ENCODE results near the gene CAMTA1.
A peak's percentile ranks its signal among the peaks of the same experiment; 100 is the strongest.

CAMTA1 gene

DNA sequence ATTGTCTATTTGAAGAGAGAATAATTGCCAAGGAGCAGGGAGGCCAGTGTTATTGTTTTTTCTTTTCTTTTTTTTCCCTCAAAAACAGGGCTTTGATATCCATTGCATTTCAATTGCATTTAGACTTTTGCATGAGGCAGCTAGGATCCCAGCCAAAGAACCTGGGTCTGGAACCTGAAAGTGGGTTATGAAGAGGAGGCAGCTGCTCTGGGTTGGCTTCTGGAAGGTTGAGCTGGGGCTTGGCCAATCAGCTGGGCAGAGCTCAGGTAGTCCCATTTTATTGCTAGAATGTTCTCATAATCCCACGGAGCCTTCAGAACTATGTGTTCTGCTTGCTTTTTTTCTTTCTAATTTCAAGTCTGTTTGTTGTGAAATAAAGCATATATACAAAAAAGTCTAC, 218.9 kb downstream of the CAMTA1 start:
- DNase-seq: no peak

DNA sequence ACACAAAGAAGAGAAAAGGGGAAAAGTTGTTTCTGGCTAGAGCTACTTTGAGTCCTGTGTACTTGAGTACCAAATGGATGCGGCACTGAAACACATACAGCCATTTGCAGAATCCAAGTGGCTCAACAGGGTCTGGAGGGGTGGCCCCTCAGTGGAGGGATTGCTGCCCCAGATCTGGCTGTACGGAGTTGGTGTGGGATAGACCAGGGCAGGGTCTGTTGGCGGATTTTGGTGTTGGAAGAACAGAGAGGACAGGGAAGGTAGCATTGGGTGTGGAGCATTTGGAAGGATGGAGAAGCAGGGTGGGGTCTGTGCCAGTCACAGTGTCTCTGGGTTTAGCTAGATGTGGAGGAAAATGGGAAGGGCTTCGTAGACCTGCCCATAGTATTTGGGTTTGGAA, 220.5 kb downstream of the CAMTA1 start:
- DNase-seq: no peak

DNA sequence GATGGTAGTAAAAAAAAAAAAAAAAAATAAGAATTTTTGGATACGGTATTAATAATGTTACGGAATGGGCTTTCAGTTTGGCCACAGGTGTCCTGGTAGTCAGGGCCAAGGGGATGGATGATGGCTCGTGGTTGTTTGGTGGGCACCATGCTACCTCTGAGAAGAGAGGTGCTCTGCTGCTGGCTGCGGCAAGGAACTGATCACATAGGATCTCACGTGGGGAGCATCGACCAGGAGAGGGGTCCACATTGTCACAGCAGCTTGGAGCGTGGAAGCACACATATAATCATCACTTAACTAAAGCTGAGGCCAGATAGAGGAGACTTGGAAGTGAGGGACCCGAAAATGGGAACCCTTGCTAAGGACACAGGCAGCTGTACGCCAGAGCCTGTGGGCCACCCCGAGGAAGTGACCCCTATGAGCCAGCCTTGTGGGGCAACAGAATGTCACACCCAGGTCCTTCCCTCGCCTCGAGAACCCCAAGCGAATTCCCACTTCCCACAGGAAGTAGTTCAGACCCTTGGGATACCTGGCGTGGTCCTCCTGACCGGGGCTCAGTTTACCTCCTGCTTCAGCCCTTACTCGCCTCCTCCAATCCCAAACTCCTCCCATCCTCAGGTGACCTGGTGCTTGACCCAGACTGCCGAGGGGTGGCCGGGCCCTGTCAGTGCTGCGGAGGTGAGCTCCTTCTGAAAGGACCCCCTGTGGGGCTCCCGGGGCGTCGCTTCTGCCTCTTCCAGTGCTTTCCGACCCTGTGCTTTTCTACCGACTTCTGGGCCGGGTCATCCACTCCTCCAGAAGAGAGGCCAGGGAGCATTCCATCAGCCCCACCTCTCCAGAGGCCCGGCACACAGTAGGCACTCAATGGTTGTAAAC, 222.0 kb downstream of the CAMTA1 start:
- DNase-seq: no peak

DNA sequence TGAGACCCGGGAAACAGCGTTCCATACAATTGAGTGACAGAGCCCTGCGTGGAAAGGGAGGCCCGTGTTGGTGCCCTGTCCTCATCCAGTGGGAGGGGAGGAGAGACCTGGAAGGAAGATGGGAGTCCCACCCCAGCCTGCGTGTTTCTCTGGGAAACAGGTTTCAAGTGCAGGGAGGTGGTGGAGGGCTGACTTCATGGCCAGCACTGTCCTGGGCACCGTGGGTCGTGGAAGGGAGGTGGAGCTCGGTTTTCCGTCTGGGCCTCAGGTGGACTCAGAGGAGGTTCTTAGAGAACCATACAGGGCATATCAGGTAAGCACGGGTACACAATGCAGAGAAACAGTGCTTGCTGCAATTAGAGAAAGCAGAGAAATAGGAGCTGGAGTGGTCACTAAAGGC, 222.6 kb downstream of the CAMTA1 start:
- no peak for DNase-seq

DNA sequence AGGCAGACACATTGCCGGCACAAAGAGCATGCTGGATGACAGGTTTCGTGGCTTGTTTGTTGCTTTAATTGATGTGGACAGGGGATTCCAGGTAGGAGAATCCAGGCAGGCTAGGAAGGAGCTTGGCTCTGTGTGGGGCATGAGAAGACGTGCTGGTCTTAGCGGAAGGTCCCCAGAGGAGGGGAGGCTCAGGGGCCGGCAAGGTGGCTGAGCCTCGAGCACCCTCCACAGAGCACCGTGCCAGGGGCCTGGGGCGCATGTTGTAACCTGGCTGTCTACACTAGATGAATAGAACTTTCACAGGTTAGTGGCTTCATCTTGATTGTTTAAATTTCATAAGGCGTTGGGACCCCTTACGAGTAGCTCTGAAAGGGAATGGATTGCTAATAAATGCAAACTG, 223.1 kb downstream of the CAMTA1 start:
- DNase-seq: no peak

DNA sequence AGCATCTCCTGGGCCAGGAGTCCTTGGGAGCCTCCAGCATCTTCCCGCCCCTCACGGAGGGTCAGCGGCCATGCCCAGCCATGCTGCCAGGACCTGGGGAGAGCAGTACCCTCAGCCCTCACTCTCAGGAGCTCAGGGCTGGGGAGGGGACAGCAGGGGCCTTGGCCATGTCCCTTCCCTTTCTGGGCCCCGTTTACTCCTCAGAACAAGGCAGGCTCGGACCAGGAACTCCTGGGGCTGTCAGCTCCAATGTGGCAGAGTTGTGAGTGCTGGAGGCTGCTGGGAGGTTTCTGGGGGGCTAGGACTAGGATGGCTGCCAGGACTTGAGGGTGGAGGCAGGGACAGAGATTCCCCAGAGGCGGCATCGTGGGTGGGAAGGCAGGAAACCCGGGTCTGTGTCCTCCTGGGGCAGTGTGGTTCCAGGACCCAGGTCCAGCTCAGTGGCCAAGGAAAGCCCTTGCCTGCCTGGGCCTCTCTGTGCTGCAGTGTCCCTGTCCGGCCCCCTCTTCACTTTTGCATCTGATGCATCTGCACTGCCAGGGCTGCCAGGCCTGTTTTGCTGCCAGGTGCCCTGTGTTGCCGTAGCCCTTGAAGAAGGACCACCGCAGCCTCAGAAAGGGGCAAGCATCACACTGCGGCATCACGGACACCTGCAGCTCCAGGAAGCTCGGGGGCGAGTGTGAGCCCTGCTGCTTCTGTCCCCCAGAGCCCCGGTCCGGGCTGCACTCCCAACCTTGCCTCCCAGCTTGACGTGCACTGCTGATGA, 223.9 kb downstream of the CAMTA1 start:
- DNase-seq: no peak

DNA sequence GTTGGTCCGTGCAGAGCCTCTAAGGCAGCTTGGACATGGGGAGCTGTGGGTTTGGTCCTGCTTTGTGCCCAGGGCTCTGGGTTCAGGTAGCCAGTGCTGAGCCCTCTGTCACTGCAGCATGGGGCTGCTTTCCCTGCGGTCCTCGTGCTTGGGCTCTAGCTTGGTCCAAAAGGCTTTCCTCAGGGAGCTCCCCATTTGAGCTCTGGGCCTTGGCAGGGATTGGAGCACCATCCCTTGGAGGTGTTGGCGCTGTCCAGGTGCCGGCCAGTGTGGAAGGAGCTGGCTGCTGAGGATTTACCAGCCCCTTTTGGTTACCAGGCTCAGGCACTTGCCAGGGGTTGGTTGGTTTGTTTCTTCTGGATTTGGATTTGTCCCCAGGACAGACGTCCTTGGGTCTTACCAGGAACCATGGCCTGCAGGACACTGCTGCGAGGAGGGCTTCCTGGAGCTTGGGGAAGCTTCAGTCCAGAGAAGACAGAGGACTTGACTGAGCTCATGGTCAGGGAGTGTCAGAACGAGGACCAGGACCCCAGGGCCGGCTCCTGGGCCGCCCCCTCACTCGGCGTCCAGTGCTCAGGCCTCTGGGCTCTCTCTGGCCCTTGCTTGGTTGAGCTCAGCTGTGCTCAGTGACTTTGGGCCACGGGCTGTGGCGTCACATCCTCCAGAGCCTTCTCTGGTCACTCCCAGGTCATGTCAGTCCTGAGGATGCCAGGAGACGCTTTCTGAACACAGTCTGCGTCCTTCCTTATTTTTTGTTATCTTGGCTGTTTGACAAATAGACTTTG, 224.7 kb downstream of the CAMTA1 start:
- no peak for DNase-seq

DNA sequence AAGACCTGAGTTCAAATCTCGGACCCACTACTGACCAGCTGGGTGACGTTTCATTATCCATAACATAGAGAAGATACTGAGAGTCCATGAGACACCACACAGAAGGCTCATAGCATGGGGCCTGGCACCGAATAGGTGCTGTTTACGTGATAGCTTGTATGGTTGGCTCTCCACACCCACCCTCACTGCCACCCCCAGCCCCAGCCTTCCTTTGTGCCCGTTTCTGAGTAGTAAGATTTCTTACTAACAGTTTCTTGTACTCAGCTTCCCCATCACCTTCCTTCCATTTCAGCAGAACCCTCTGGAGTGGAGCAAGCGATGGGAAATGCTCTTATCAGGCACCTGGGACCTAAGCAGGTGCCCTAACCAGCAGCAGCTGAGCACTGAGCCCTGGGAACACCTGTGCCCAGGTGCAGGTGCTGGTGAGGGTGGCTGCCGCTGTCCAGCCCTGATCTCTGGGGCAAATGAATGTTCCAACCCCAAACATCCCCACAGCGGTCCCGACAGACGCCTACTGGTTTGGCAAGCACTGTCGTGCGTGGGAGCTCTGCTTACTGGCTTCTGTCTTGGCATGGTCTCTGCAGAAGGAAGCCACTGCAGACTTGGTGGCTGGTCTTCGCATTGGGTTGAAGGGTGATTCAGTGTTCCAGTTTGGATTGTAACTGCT, 225.4 kb downstream of the CAMTA1 start:
- peak in 1 of 51 donors; percentile 38 for DNase-seq

DNA sequence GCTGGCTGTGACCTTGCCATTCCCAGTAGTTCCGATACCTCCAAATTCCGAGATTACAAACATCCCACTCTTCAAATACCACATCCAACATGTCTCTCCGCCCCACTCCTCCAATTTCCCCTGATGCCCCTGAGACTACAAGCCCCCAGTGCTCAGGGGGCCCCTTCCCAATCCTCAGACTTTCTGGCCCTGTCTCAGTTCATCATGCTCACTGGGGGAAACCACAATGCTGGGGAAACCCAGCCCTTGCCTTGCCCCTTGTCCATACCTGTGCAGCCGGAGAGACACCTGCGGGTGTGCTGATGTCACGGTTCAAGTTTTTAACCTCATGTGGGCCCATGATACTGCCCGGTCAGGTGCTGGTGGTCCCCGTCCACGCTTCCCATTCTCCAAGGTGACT, 226.6 kb downstream of the CAMTA1 start:
- DNase-seq: no peak

DNA sequence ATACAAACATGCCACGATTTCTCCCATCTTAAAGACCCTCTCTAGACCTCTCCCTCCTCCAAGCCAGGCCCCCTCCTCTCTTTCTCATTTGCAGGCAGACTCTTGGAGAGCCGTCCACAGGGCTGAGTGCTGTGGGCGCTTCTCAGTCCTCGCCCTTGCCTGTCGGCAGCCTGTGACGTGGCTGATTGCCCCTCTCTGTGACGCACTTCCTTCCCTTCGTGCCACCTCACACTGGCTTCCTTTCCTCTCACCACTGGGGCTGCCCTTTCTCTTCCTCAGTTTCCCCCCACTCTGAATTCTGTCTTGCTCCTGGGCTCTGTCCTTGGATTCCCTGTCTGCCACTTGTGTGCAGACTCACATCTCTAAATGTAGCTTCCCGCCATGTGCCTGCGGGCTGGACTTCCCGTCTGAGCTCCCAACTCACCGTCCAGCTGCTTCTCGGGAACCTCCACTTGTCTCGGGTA, 227.2 kb downstream of the CAMTA1 start:
- no peak for DNase-seq

DNA sequence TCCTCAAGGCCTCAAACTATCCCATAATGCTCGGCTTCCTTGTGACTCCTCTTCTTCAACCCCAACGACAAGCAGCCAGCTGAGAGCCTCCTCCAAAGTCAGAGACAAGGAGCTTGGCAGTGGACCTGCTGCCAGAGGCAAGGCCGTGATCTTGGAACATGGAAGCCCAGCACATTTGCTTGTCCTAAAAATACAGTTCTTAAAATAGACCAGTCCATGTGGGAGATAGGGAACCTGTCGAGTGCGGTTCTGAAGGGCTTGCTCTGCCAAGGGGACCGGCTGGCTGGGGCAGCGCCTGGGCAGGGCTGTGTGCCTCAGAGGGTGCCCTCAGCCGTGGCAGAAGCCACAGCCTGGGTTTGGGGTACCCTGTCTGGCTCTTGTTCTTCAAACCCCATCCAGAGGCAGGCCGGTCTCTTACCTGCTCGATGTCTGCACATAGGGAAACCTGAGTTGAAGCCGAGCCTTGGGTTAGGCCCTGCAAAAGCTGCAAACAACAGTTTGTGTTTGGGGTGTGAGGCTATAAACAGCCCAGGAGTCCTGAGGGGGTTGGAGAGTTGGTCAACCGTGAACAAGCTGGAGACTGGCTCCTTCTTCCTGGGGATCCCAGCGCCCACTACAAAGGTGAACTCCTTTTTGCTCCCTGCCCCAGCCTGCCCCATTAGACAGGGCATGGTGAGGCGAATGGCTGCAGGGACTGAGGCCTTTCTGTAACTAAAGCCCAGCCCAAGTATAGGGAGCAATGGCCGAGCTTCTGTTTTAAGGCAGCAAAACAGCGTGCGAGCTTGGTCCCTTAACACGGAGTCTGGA, 228.8 kb downstream of the CAMTA1 start:
- no peak for DNase-seq

DNA sequence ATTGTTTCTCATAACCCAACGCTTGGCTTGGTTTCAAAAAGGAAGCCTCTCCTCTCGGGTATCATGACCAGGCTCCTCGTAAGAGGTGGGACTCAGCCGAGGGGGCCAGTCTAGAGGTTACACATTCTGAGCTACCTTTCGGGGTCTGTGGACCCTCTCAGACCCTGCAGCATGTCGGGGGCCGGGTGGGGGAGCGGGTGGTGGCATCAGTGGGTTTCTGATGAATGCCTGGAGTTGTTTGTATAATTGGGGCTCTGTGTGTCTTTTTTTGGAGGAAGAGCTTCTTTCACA, 229.3 kb downstream of the CAMTA1 start:
- no peak for DNase-seq

DNA sequence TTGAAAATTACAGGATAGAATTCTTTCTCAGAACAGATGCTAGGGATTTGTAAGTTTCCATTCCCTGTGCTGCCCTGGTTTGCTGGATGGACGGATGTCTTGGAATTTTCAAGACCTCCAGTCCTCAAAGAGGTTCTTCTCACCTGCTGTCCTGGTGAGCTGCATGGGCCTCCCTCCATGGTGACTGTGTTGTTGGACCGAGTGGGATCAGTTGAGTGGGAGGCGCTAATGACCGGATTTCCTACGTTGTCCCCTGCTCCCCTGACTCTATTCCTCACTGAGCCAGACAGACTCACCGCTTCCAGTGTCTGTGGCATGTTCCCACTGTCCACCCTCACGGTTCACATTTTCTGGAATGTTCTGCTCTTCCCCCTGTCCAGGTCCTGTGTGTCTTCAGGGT, 229.8 kb downstream of the CAMTA1 start:
- no peak for DNase-seq

DNA sequence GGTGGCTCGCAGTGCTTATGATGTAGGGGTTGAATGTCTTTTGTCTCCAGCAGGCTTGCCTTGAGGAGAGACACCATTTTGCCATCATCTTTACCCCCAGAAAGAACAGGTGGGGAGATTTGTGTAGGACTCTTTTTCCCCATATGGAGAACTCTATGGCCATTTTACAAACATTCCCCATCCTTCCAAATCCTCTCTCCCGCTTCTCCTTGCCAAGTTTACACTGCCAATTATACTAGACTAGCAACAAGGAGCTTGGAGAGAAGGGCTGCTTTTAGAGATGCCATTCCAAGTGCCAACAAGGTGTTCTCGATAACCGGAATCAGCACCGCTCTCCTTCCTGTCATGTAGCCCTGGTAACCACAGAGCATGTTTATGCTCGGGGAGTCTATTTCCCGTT, 233.1 kb downstream of the CAMTA1 start:
- no peak for DNase-seq

DNA sequence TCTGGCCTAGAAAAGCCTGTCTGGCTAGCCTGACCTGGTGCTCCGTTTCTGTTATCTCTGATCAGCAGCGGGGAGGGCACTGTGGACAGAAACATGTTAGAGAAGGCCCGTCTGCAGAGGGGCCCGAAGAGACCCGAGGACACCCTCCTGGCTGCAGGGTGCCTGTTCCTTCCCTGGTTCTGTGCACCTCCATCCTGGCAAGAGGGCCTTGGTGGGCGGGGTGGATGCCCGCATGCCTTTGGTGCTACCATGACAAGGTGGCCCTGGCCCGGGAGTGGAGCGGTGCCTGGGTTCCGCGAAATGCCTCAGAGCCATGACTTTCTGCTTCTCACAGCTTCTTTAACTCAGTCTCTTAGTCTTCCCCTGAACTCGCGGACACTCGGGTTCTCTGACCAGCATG, 233.6 kb downstream of the CAMTA1 start:
- DNase-seq: no peak

DNA sequence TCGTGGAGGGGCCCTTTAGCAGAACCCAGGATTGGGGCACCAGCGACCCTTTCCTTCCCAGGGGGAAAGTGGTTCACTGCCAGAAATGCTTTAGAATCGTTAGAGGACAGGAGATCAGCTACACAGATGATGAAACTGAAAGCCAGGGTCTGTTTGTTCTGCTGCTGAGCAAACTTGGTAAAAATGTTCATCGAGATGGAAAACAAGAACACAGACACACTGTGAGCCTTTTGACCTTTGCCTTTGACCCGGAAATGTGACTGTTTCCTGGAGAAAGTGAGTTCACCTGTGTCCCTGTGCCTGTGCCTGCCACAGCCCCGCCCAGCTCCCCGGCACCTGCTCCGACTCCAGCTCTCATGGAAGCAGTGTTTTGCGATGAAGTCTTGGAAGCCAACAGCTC, 234.3 kb downstream of the CAMTA1 start:
- DNase-seq: no peak

DNA sequence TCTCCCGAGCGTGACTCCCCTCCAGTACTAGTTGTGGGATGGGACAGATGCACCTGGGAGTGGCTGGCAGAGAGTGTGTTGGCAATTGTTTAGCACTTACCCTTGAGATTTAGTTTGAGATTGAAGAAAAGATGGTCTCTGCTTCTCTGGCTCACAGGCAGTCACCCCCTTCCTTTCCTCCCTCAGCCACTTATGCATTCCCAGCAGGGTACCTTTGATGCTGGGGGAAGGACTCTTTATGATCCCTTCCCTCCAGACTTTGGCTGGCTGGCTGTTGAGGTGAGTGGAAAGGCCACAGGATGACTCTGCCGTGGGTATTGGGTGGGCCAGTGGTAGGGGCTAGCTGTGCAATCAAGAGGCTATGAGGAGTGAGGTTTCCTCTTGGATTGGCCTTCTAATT, 236.8 kb downstream of the CAMTA1 start:
- DNase-seq: no peak

DNA sequence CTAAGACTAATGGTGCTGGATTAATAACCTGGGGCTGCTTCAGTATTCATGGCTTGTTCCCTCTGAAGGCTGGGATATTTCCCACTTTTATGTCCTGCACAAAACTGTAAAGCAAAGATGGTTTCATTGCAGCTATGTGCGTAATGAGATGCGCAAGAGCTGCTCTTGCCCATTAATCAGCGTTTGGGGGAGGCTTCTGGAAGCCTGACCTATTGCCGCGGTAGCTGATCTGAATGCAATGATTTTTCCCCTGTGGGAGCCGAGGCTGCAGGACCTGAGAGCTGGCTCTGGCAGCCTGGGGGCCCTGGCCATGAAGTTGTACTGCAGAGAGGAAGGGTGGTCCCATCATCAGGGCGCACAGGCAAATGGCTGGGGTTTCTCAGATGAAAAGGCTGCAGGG, 239.8 kb downstream of the CAMTA1 start:
- DNase-seq: no peak

DNA sequence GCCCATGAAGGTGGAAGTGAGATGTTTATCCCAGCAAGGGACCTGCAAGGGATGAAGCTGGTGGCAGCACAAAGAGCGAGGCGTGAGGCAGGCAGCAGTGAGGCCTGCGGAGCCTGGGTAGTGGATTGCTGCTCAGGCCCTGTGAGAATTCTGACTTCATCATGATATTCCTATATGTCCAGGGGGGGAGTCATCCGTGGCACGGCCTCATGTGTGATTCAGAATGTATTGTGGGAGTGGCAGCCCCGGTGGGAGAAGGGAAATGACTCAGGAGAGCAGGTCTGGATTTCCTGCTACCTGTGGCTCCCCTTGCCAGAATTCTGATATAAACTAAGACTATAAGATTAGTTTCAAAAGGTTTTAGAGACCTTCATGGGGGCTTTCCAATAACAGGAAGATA, 240.9 kb downstream of the CAMTA1 start:
- DNase-seq: peak in 1 of 51 donors; percentile 7

DNA sequence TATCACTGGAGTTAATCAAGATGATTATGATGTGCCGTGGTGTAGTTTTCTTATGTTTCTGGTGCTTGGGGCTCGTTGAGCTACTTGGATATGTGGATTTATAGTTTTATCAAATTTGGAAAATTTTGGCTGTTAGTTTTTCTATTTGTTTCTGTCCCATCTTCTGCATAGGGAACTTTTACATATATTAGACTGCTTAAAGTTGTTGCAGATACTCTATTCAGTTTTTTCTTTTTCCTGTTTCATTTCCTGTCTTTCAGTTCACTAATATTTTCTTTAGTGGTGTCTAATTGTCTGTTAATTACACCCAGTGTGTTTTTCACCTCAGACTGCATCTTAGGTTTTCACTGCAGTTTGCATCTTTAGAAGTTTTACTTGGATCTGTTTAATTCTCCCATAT, 247.7 kb downstream of the CAMTA1 start:
- DNase-seq: no peak

DNA sequence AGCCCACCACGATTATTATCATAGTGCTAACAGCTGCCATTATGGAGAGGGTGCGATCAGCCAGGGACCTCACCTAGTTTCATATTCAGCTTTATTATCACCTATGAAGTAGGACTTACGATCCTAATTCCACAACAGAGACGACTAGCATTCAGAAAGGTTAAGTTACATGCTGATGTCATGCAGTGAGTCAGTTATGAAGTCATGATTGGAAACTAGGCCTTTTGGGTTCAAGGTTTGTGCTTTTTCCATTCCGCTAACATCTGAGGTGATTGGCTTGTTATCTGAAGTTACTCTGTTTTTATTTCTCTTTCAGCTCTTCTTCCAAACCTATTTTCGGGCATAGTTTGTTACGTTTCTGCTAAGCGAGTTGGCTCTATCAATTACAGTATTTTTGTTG, 251.1 kb downstream of the CAMTA1 start:
- DNase-seq: no peak

Measured in hypothalamus (tissue), 51 donors.